H1 (cell line): ENCODE measurements around the gene PRDM2. TPM values are rescaled to one million over a fixed set of nuclear protein-coding genes. Genes with fewer than 3 reads are reported as not detected.

Source experiments
- CTCF ChIA-PET: fragments of 300-600 bp; sonication (Branson Sonifier 250); formaldehyde crosslinking; loops from one replicate; lab custom pipeline; 2021; ENCODE audit not compliant: partially characterized antibody; lab: Charles Lee
- POLR2A ChIA-PET: fragments of 300-600 bp; sonication (Branson Sonifier 250); formaldehyde crosslinking; loops from one replicate; lab custom pipeline; 2021; ENCODE audit warnings: inconsistent platforms; ENCODE audit not compliant: partially characterized antibody; lab: Charles Lee
- DNase-seq, 2 experiments: peaks; one replicate each; pipeline versions ENCODE4 v3.0.0 to v3.0.0-alpha.2; 2010 to 2022; ENCODE audit warnings: low spot score in 2 of 2, low read depth in 1 of 2, mixed read lengths in 1 of 2
- FAIRE-seq: peaks from 2 replicates; lab custom pipeline; 2011; peaks lifted over from hg19 to GRCh38; lab: Jason Lieb, UNC
- H2AFZ ChIP-seq: 2 replicates; pipeline ENCODE4 v1.8.1; 2012; ENCODE audit warnings: low read length, inconsistent platforms
- H2AK5ac ChIP-seq: 2 replicates; pipeline ENCODE4 v1.6.1; 2013; ENCODE audit warnings: low read depth, low read length
- H2BK120ac ChIP-seq: replicated peaks from 2 replicates; pipeline ENCODE3; 2013; ENCODE audit warnings: low read depth, low read length, inconsistent platforms
- H2BK12ac ChIP-seq: 2 replicates; pipeline ENCODE4 v1.6.1; 2013; ENCODE audit warnings: low read depth, low read length
- H2BK15ac ChIP-seq: 2 replicates; pipeline ENCODE4 v1.6.1; 2013; ENCODE audit warnings: low read length
- H2BK20ac ChIP-seq: 2 replicates; pipeline ENCODE4 v1.6.1; 2013; ENCODE audit warnings: low read length
- H2BK5ac ChIP-seq: 2 replicates; pipeline ENCODE4 v1.6.1; 2013; ENCODE audit warnings: low read depth, low read length
- H3K14ac ChIP-seq: 2 replicates; pipeline ENCODE4 v1.6.1; 2013; ENCODE audit warnings: inconsistent platforms; ENCODE audit not compliant: insufficient read length
- H3K18ac ChIP-seq: 2 replicates; pipeline ENCODE4 v1.6.1; 2013; ENCODE audit warnings: low read length; ENCODE audit errors: extremely low read depth
- H3K23ac ChIP-seq: 2 replicates; pipeline ENCODE4 v1.6.1; 2013; ENCODE audit warnings: inconsistent platforms; ENCODE audit not compliant: insufficient read length
- H3K23me2 ChIP-seq: 2 replicates; pipeline ENCODE4 v1.6.1; 2013; ENCODE audit warnings: low read depth, low read length
- H3K27ac ChIP-seq: 2 replicates; pipeline ENCODE4 v1.6.1; 2011; ENCODE audit warnings: low read depth, low read length, inconsistent platforms
- H3K27me3 ChIP-seq, 4 experiments: replicated peaks in 1 of 4; 1 replicate in 1 of 4; 2 replicates in 3 of 4; pipeline versions ENCODE4 v1.6.1 to v1.8.1; 2011 to 2013; ENCODE audit warnings: low read length in 3 of 4, mild to moderate bottlenecking in 3 of 4, inconsistent platforms in 2 of 4, mixed read lengths in 2 of 4, moderate library complexity in 1 of 4; ENCODE audit not compliant: control insufficient read depth in 3 of 4, insufficient read depth in 3 of 4; ENCODE audit errors: extremely low read depth in 1 of 4
- H3K36me3 ChIP-seq, 4 experiments: 2 replicates each; pipeline versions ENCODE4 v1.6.1 to v1.8.1; 2011 to 2013; ENCODE audit warnings: mild to moderate bottlenecking in 4 of 4, low read length in 3 of 4, moderate library complexity in 2 of 4, control low read depth in 1 of 4, inconsistent platforms in 1 of 4; ENCODE audit not compliant: insufficient read depth in 4 of 4, control insufficient read depth in 2 of 4
- H3K4ac ChIP-seq: replicated peaks from 2 replicates; pipeline ENCODE3; 2013; ENCODE audit warnings: low read length, low read depth, mixed read lengths, inconsistent platforms; ENCODE audit not compliant: insufficient read length
- H3K4me1 ChIP-seq, 4 experiments: replicated peaks in 1 of 4; 1 replicate in 1 of 4; 2 replicates in 3 of 4; pipeline versions ENCODE4 v1.6.1 to v1.8.1; 2011 to 2013; ENCODE audit warnings: low read length in 3 of 4, inconsistent platforms in 2 of 4, mixed read lengths in 1 of 4; ENCODE audit not compliant: insufficient read depth in 4 of 4, control insufficient read depth in 3 of 4
- H3K4me2 ChIP-seq, 2 experiments: 2 replicates each; pipeline versions ENCODE4 v1.6.1 to v1.8.1; 2011 to 2013; ENCODE audit warnings: low read depth in 2 of 2, low read length in 2 of 2, control low read depth in 1 of 2, inconsistent platforms in 1 of 2, mild to moderate bottlenecking in 1 of 2; ENCODE audit not compliant: insufficient read depth in 1 of 2
- H3K4me3 ChIP-seq, 4 experiments: fragments of 200-600, 300-600 bp in 1 of 4; sonication (generic), shearing (Covaris generic), sonication (Bioruptor Twin) in 1 of 4; 2 replicates each; pipeline versions ENCODE4 v1.5.1 to v1.8.1; 2011 to 2016; ENCODE audit warnings: low read length in 4 of 4, low read depth in 3 of 4, control low read depth in 2 of 4, inconsistent platforms in 2 of 4, mild to moderate bottlenecking in 2 of 4, mixed read lengths in 1 of 4, moderate library complexity in 1 of 4; ENCODE audit not compliant: insufficient read depth in 2 of 4; ENCODE audit errors: extremely low read depth in 1 of 4
- H3K56ac ChIP-seq: replicated peaks from 2 replicates; pipeline ENCODE3; 2013; ENCODE audit warnings: low read depth, mild to moderate bottlenecking, mixed read lengths, low read length, inconsistent platforms; ENCODE audit not compliant: insufficient read length
- H3K79me1 ChIP-seq: 2 replicates; pipeline ENCODE4 v1.6.1; 2013; ENCODE audit warnings: low read depth, low read length, control low read depth
- H3K79me2 ChIP-seq, 2 experiments: 2 replicates each; pipeline versions ENCODE4 v1.6.1 to v1.8.1; 2012 to 2013; ENCODE audit warnings: low read length in 2 of 2, mild to moderate bottlenecking in 2 of 2, inconsistent platforms in 1 of 2; ENCODE audit not compliant: insufficient read depth in 2 of 2, control insufficient read depth in 1 of 2
- H3K9ac ChIP-seq, 4 experiments: replicated peaks in 1 of 4; 1 replicate in 1 of 4; 2 replicates in 3 of 4; pipeline versions ENCODE4 v1.6.1 to v1.8.1; 2011 to 2013; ENCODE audit warnings: low read depth in 3 of 4, low read length in 3 of 4, control low read depth in 2 of 4, mild to moderate bottlenecking in 2 of 4, moderate library complexity in 2 of 4, inconsistent platforms in 1 of 4; ENCODE audit errors: extremely low read depth in 1 of 4
- H3K9me3 ChIP-seq, 2 experiments: 2 replicates each; pipeline versions ENCODE4 v1.6.1 to v1.8.1; 2012 to 2013; ENCODE audit warnings: mild to moderate bottlenecking in 2 of 2, moderate library complexity in 2 of 2, control low read depth in 1 of 2, inconsistent platforms in 1 of 2, low read depth in 1 of 2, low read length in 1 of 2, mixed read lengths in 1 of 2; ENCODE audit not compliant: insufficient read depth in 2 of 2
- H4K20me1 ChIP-seq, 2 experiments: replicated peaks in 1 of 2; 2 replicates each; pipeline versions ENCODE3 to v1.8.1; 2011 to 2013; ENCODE audit warnings: inconsistent platforms in 2 of 2, low read length in 2 of 2, mild to moderate bottlenecking in 1 of 2; ENCODE audit not compliant: insufficient read depth in 2 of 2, control insufficient read depth in 1 of 2
- H4K5ac ChIP-seq: 2 replicates; pipeline ENCODE4 v1.6.1; 2013; ENCODE audit warnings: low read length, low read depth, mixed read lengths, inconsistent platforms; ENCODE audit not compliant: insufficient read length
- H4K8ac ChIP-seq: 2 replicates; pipeline ENCODE4 v1.8.0; 2013; ENCODE audit warnings: mild to moderate bottlenecking, moderate library complexity, low read length, inconsistent platforms; ENCODE audit not compliant: insufficient read depth; ENCODE audit errors: extremely low read depth
- H4K91ac ChIP-seq: replicated peaks from 2 replicates; pipeline ENCODE3; 2013; ENCODE audit warnings: low read length, mixed read lengths, inconsistent platforms; ENCODE audit not compliant: insufficient read length
- CBX5 ChIP-seq: fragments of 300-800, 300-1000 bp; sonication (generic); IDR thresholded peaks from 2 replicates; pipeline ENCODE4 v1.7.1; 2016; ENCODE audit warnings: antibody characterized with exemption, low read length, low read depth
- CREB1 ChIP-seq: IDR thresholded peaks from 2 replicates; pipeline ENCODE4 v1.6.1; 2012; ENCODE audit warnings: inconsistent platforms
- KDM1A ChIP-seq: fragments of 200-600, 300-600 bp; sonication (generic); IDR thresholded peaks from 2 replicates; pipeline ENCODE4 v1.7.1; 2016; ENCODE audit warnings: mild to moderate bottlenecking, low read length, borderline replicate concordance
- TAF1 ChIP-seq: IDR thresholded peaks from 2 replicates; pipeline ENCODE4 v1.6.1; 2011; ENCODE audit warnings: mild to moderate bottlenecking, low read depth, low read length
- WGBS, 2 experiments: shearing (Covaris generic) in 1 of 2; methylation state at CpG; one replicate each; pipeline versions ENCODE4 v1.1.6 to v1.1.7; 2013 to 2015; ENCODE audit warnings: low lambda C conversion rate in 2 of 2, mixed read lengths in 2 of 2, inconsistent platforms in 1 of 2, low coverage in 1 of 2, missing lambda C conversion rate in 1 of 2; ENCODE audit not compliant: insufficient replicate concordance in 2 of 2, insufficient coverage in 1 of 2, insufficient read length in 1 of 2; ENCODE audit errors: extremely low coverage in 1 of 2, missing lambda C conversion rate in 1 of 2; 5-methylcytosine and 5-hydroxymethylcytosine counted together
- polyA plus RNA-seq, 7 experiments: library from polyadenylated mRNA; depleted of rRNA in 3 of 7; stranded (reverse) in 5 of 7; unstranded in 2 of 7; fragments of >200 nt in 5 of 7; fragments of 200-250 nt in 2 of 7; gene quantifications; 1 replicate in 5 of 7; 2 replicates in 1 of 7; 4 replicates in 1 of 7; pipeline versions ENCODE4 v1.2.1 to v1.2.3, GENCODE V29; 2011 to 2013; ENCODE audit warnings: missing spikeins in 2 of 7, mixed read lengths in 2 of 7
- total RNA-seq: library from RNA; stranded (reverse); fragmentation: NEBNext Ultra II Directional; extraction: Animal tissue kit (Norgen Biotek cat#: 25700); gene quantifications from 2 replicates; pipeline ENCODE4 v1.2.1, GENCODE V29; 2021

The PRDM2 gene
- total and polyA plus RNA-seq, 2 of the 8 experiments (the other 6 are each of a cell fraction or from before 2014, with no cell fraction given) = 5.8 to 21.2 TPM

GRCh38 chr1:13766592-13767564, 66.9 kb downstream of the PRDM2 start:
- Histone ChIP-seq H3K4ac (no peak overlapping the region), H3K79me2 (peaks cover 0 to 33% of the 10 kb centered on the region in 2 experiments; a peak in 3 of 4 replicates), H3K79me1 (peaks cover 6% of the 10 kb centered on the region), H3K56ac (no peak overlapping the region), H3K4me2 (no peak overlapping the region), H3K14ac (no peak overlapping the region), H3K27me3 (no peaks in the 10 kb centered on the region), H3K9me3 (no peaks in the 10 kb centered on the region), H3K4me3 (no peak overlapping the region), H3K36me3 (no peaks in the 10 kb centered on the region), H2AFZ (no peak overlapping the region), H3K27ac (no peak overlapping the region), H3K23ac (no peak overlapping the region), H4K91ac (no peak overlapping the region), H2BK12ac (no peak overlapping the region), H2AK5ac (no peak overlapping the region), H4K5ac (no peak overlapping the region), H4K8ac (no peak overlapping the region), H2BK15ac (no peak overlapping the region), H3K23me2 (no peaks in the 10 kb centered on the region), H4K20me1 (peaks cover 8 to 20% of the 10 kb centered on the region in 2 experiments), H2BK5ac (no peak overlapping the region), H2BK120ac (no peak overlapping the region), H3K4me1 (peaks cover 2 to 17% (median 7%) of the 10 kb centered on the region in 4 experiments), H2BK20ac (no peak overlapping the region), H3K9ac (no peak overlapping the region), H3K18ac (no peak overlapping the region)
- CTCF ChIA-PET = interaction anchor here (1.6 to 1.7 kb wide), 2 partner anchors 47 to 103 kb away, joined by 4 to 6 read pairs; no protein-coding TSS in a partner anchor
- 96% methylated on average over 6 of the region's 9 CpGs; no CpG with 5 or more reads in 1 of the 2 experiments for WGBS, 2 experiments
- FAIRE-seq = no peak
- POLR2A ChIA-PET = no interaction called here
- TF ChIP-seq CREB1 = no peak
- no peak for TF ChIP-seq TAF1
- TF ChIP-seq CBX5 = no peak
- no peak for TF ChIP-seq KDM1A
- no peak for DNase-seq
